ENCODE measurements around the gene CHCHD6.

CHCHD6 gene

GRCh38 chr3:126970921-126971320, 266.9 kb downstream of the CHCHD6 start:
- TF ChIP-seq POLR2AphosphoS5 (IDR thresholded peaks at IDR 0.05; ENCODE audit: low read depth, low read length) (no peak), SIN3A (IDR thresholded peaks at IDR 0.05; ENCODE audit: borderline replicate concordance, insufficient read depth, low read length) (no peak), TAF1 (IDR thresholded peaks at IDR 0.05; ENCODE audit: borderline replicate concordance, insufficient read depth, low read length) (no peak), FOXP2 (optimal IDR thresholded peaks at IDR 0.05; ENCODE audit: borderline replicate concordance, extremely low read depth, extremely low read length, insufficient read depth) (no peak), REST (IDR thresholded peaks at IDR 0.05; ENCODE audit: insufficient read depth in 1 of 2, low read depth in 2 of 2, low read length in 2 of 2) (no peak)

- TF ChIP-seq FOXP2 (optimal IDR thresholded peaks at IDR 0.05; ENCODE audit: borderline replicate concordance, extremely low read depth, extremely low read length, insufficient read depth), result no peak
- TF ChIP-seq POLR2AphosphoS5 (IDR thresholded peaks at IDR 0.05; ENCODE audit: low read depth, low read length), result no peak
- no peak for TF ChIP-seq REST (IDR thresholded peaks at IDR 0.05; ENCODE audit: insufficient read depth in 1 of 2, low read depth in 2 of 2, low read length in 2 of 2)
- no peak for TF ChIP-seq SIN3A (IDR thresholded peaks at IDR 0.05; ENCODE audit: borderline replicate concordance, insufficient read depth, low read length)
- TF ChIP-seq TAF1 (IDR thresholded peaks at IDR 0.05; ENCODE audit: borderline replicate concordance, insufficient read depth, low read length), result no peak
These were observed 267.9 kb downstream of the CHCHD6 start for GRCh38 chr3:126971891-126972351.

GRCh38 chr3:126972866-126973265, 268.8 kb downstream of the CHCHD6 start:
- TF ChIP-seq POLR2AphosphoS5 (IDR thresholded peaks at IDR 0.05; ENCODE audit: low read depth, low read length), result no peak
- TF ChIP-seq TAF1 (IDR thresholded peaks at IDR 0.05; ENCODE audit: borderline replicate concordance, insufficient read depth, low read length), result no peak
- no peak for TF ChIP-seq SIN3A (IDR thresholded peaks at IDR 0.05; ENCODE audit: borderline replicate concordance, insufficient read depth, low read length)
- no peak for TF ChIP-seq REST (IDR thresholded peaks at IDR 0.05; ENCODE audit: insufficient read depth in 1 of 2, low read depth in 2 of 2, low read length in 2 of 2)
- TF ChIP-seq FOXP2 (optimal IDR thresholded peaks at IDR 0.05; ENCODE audit: borderline replicate concordance, extremely low read depth, extremely low read length, insufficient read depth), result no peak

GRCh38 chr3:126973814-126974213, 269.8 kb downstream of the CHCHD6 start:
- TF ChIP-seq TAF1 (IDR thresholded peaks at IDR 0.05; ENCODE audit: borderline replicate concordance, insufficient read depth, low read length), result no peak
- no peak for TF ChIP-seq REST (IDR thresholded peaks at IDR 0.05; ENCODE audit: insufficient read depth in 1 of 2, low read depth in 2 of 2, low read length in 2 of 2)
- TF ChIP-seq SIN3A (IDR thresholded peaks at IDR 0.05; ENCODE audit: borderline replicate concordance, insufficient read depth, low read length), result no peak
- no peak for TF ChIP-seq POLR2AphosphoS5 (IDR thresholded peaks at IDR 0.05; ENCODE audit: low read depth, low read length)
- no peak for TF ChIP-seq FOXP2 (optimal IDR thresholded peaks at IDR 0.05; ENCODE audit: borderline replicate concordance, extremely low read depth, extremely low read length, insufficient read depth)

GRCh38 chr3:126974756-126975155, 270.7 kb downstream of the CHCHD6 start:
- TF ChIP-seq TAF1 (IDR thresholded peaks at IDR 0.05; ENCODE audit: borderline replicate concordance, insufficient read depth, low read length), result no peak
- no peak for TF ChIP-seq SIN3A (IDR thresholded peaks at IDR 0.05; ENCODE audit: borderline replicate concordance, insufficient read depth, low read length)
- no peak for TF ChIP-seq FOXP2 (optimal IDR thresholded peaks at IDR 0.05; ENCODE audit: borderline replicate concordance, extremely low read depth, extremely low read length, insufficient read depth)
